Measurements from ENCODE around the gene PIPOX.

Gene PIPOX

GRCh38 chr17:29042679-29043538, at the start of gene PIPOX:
Gene PIPOX (plus strand): TSS chr17:29043141. CDS start chr17:29043226, 85 bp downstream.
- peak; percentile 87 to 89 for DNase-seq

- DNase-seq = no peak
Measured at GRCh38 chr17:28993645-28994426, 49.1 kb upstream of the PIPOX start.

- DNase-seq = no peak
Measured at GRCh38 chr17:28996554-28997096, 46.3 kb upstream of the PIPOX start.

- DNase-seq = no peak
Measured at GRCh38 chr17:28997806-28998205, 45.1 kb upstream of the PIPOX start.

- no peak for DNase-seq
Measured at GRCh38 chr17:28999206-28999605, 43.7 kb upstream of the PIPOX start.

GRCh38 chr17:29000973-29001372, 42.0 kb upstream of the PIPOX start:
- no peak for DNase-seq

- no peak for DNase-seq
Measured at GRCh38 chr17:29002811-29003210, 40.1 kb upstream of the PIPOX start.

GRCh38 chr17:29003289-29003688, 39.7 kb upstream of the PIPOX start:
- no peak for DNase-seq

- DNase-seq = no peak
Measured at GRCh38 chr17:29004081-29004692, 38.8 kb upstream of the PIPOX start.

GRCh38 chr17:29005936-29006511, 36.9 kb upstream of the PIPOX start, which contains the start of gene SEZ6:
Gene SEZ6 (minus strand): TSS chr17:29006033. CDS start chr17:29005869, 164 bp downstream.
- DNase-seq = peak; percentile 47 to 66

- no peak for DNase-seq
Measured at GRCh38 chr17:29007456-29007855, 35.5 kb upstream of the PIPOX start.

GRCh38 chr17:29007860-29008455, 35.0 kb upstream of the PIPOX start:
- no peak for DNase-seq

- no peak for DNase-seq
Measured at GRCh38 chr17:29008591-29008990, 34.4 kb upstream of the PIPOX start.

GRCh38 chr17:29010129-29010528, 32.8 kb upstream of the PIPOX start:
- no peak for DNase-seq

GRCh38 chr17:29010586-29010985, 32.4 kb upstream of the PIPOX start:
- no peak for DNase-seq

- no peak for DNase-seq
Measured at GRCh38 chr17:29012535-29012934, 30.4 kb upstream of the PIPOX start.

GRCh38 chr17:29014716-29015115, 28.2 kb upstream of the PIPOX start:
- no peak for DNase-seq

GRCh38 chr17:29016345-29017210, 26.4 kb upstream of the PIPOX start:
- no peak for DNase-seq

GRCh38 chr17:29018788-29019474, 24.0 kb upstream of the PIPOX start:
- DNase-seq = no peak

- no peak for DNase-seq
Measured at GRCh38 chr17:29019475-29020181, 23.3 kb upstream of the PIPOX start.

Measured in inflammatory macrophage treated with lipopolysaccharide for 1 hour (primary cell).